Thyroid gland (tissue), 4 donors: Measurements from ENCODE around the gene CDH23. TPM values are rescaled to one million over a fixed set of nuclear protein-coding genes. Genes with fewer than 3 reads are reported as not detected.
"Not testable (repeated sequence)": the region's sequence is repeated elsewhere in the genome, so short reads cannot be mapped to it uniquely, and the experiment has no call there.

ENCODE experiments used
- DNase-seq, 2 donors: peaks; one replicate each; pipeline ENCODE4 v3.0.0-alpha.2; 2019
- H3K27ac ChIP-seq, 3 donors: fragments of 200-600 bp; sonication (generic); 1 replicate in 2 of 3; 2 replicates in 1 of 3; pipeline ENCODE4 v1.5.1; 2016 to 2019; ENCODE audit warnings: mild to moderate bottlenecking in 1 of 3, moderate library complexity in 1 of 3
- H3K27me3 ChIP-seq: fragments of 200-600 bp; sonication (generic); one replicate; pipeline ENCODE4 v1.5.1; 2019
- H3K36me3 ChIP-seq, 2 donors: fragments of 200-600 bp; sonication (generic); one replicate each; pipeline ENCODE4 v1.5.1; 2016 to 2019
- H3K4me1 ChIP-seq, 2 donors: fragments of 200-600 bp; sonication (generic); one replicate each; pipeline ENCODE4 v1.5.1; 2017 to 2019
- H3K4me3 ChIP-seq, 3 donors: fragments of 200-600 bp; sonication (generic); replicated peaks in 1 of 3; 1 replicate in 2 of 3; 2 replicates in 1 of 3; pipeline ENCODE4 v1.5.1; 2016; ENCODE audit warnings: mild to moderate bottlenecking in 1 of 3
- H3K9me3 ChIP-seq: fragments of 200-600 bp; sonication (generic); one replicate; pipeline ENCODE4 v1.5.1; 2017
- POLR2A ChIP-seq, 2 donors: fragments of 450-650 bp; IDR thresholded peaks; one replicate each; pipeline ENCODE4 v1.6.1; 2017; ENCODE audit warnings: antibody characterized with exemption in 2 of 2, mild to moderate bottlenecking in 2 of 2, moderate library complexity in 1 of 2
- WGBS, 2 donors: methylation state at CpG; one replicate each; pipeline ENCODE4 v1.1.5; 2017; 5-methylcytosine and 5-hydroxymethylcytosine counted together
- intact Hi-C: fragments of 100-400 bp; cut with DNase I; formaldehyde crosslinking; loops from one replicate; pipeline ENCODE4 v1.15.1; 2023
- total RNA-seq, 4 donors: library from RNA; depleted of rRNA; stranded (reverse); fragments of >200 nt; gene quantifications; one replicate each; pipeline ENCODE4 v1.2.3, GENCODE V29; 2016
- TF ChIP-seq, protein P1 (sequence below), 6 experiments: fragments of 200-600 bp in 3 of 6; fragments of 450-650 bp in 3 of 6; sonication (generic) in 3 of 6; IDR thresholded peaks; one replicate each; pipeline ENCODE4 v1.5.1; 2016 to 2019; ENCODE audit warnings: antibody characterized with exemption in 6 of 6, mild to moderate bottlenecking in 2 of 6, inconsistent platforms in 1 of 6, moderate library complexity in 1 of 6

The CDH23 gene
- total RNA-seq, 4 donors from 2014 or later, result 3.0 to 4.2 (median 3.9) TPM

DNA sequence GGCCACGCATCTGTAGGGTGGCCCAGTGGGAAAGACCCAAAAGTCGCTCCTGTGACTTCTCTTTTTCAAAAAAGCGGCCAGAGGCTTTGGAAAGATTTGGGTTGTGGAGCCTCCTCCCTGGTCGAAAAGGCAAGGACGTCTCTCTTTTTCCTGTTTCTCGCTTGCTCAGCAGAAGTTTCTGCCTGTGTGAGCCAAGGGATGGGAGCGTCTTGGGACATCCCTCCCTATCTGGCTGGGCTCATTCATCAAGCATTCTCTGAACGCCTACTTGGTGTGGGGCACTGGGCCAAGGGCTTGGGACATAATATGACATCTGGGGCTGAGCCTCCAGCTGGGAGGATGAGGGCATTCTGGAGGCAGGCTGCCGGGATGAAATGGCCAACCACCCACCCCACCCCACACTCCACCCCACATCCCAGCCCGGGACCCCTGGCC is 201.9 kb downstream of the CDH23 start:
- H3K27ac ChIP-seq, result peak overlapping the region; percentile 52 to 65 (median 53)
- peaks cover 0 to 4% of the 10 kb centered on the region in 2 donors for H3K4me1 ChIP-seq
- H3K27me3 ChIP-seq, result no peaks in the 10 kb centered on the region
- TF ChIP-seq, protein P1, sequence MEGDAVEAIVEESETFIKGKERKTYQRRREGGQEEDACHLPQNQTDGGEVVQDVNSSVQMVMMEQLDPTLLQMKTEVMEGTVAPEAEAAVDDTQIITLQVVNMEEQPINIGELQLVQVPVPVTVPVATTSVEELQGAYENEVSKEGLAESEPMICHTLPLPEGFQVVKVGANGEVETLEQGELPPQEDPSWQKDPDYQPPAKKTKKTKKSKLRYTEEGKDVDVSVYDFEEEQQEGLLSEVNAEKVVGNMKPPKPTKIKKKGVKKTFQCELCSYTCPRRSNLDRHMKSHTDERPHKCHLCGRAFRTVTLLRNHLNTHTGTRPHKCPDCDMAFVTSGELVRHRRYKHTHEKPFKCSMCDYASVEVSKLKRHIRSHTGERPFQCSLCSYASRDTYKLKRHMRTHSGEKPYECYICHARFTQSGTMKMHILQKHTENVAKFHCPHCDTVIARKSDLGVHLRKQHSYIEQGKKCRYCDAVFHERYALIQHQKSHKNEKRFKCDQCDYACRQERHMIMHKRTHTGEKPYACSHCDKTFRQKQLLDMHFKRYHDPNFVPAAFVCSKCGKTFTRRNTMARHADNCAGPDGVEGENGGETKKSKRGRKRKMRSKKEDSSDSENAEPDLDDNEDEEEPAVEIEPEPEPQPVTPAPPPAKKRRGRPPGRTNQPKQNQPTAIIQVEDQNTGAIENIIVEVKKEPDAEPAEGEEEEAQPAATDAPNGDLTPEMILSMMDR (IDR thresholded peaks at IDR 0.05), result no peak
- no peak for TF ChIP-seq POLR2A (IDR thresholded peaks at IDR 0.05)
- intact Hi-C loops, result no loop called here
- no peaks in the 10 kb centered on the region for H3K9me3 ChIP-seq
- peak; percentile 27 to 54 for DNase-seq
- no peaks in the 10 kb centered on the region for H3K36me3 ChIP-seq
- WGBS, 2 donors, result 62 to 72% methylated on average over 10 of the region's 10 CpGs
- no peak overlapping the region for H3K4me3 ChIP-seq

GRCh38 chr10:71599518-71599917 is 202.8 kb downstream of the CDH23 start:
- no peak for TF ChIP-seq POLR2A (IDR thresholded peaks at IDR 0.05)
- TF ChIP-seq, protein P1 (IDR thresholded peaks at IDR 0.05), result no peak
- peaks cover 0 to 4% of the 10 kb centered on the region in 2 donors for H3K4me1 ChIP-seq
- no peaks in the 10 kb centered on the region for H3K36me3 ChIP-seq
- no peak overlapping the region for H3K4me3 ChIP-seq
- 84 to 85% methylated on average over 2 of the region's 2 CpGs for WGBS, 2 donors
- intact Hi-C loops, result no loop called here
- no peak overlapping the region for H3K27ac ChIP-seq
- no peaks in the 10 kb centered on the region for H3K27me3 ChIP-seq
- DNase-seq, result no peak
- no peaks in the 10 kb centered on the region for H3K9me3 ChIP-seq

DNA sequence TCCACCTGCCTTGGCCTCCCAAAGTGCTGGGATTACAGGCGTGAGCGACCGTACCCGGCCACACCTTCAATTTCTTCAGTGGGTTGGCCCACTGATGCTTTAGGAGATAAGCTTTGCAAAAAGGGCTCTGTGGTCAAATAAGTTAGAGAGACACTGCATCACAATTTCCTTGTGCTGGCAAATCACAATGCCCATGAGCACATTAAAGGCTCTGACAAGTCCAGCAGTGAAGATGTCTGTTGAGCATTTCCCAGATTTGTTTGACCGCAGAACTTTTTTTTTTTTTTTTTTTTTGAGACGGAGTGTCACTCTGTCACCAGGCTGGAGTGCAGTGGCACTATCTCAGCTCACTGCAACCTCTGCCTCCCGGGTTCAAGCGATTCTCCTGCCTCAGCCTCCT is 203.5 kb downstream of the CDH23 start:
- 94 to 96% methylated on average over 8 of the region's 8 CpGs for WGBS, 2 donors
- H3K27me3 ChIP-seq, H3K36me3 ChIP-seq, H3K27ac ChIP-seq, H3K4me1 ChIP-seq, DNase-seq, H3K4me3 ChIP-seq, intact Hi-C loops, H3K9me3 ChIP-seq: not testable (repeated sequence)

DNA sequence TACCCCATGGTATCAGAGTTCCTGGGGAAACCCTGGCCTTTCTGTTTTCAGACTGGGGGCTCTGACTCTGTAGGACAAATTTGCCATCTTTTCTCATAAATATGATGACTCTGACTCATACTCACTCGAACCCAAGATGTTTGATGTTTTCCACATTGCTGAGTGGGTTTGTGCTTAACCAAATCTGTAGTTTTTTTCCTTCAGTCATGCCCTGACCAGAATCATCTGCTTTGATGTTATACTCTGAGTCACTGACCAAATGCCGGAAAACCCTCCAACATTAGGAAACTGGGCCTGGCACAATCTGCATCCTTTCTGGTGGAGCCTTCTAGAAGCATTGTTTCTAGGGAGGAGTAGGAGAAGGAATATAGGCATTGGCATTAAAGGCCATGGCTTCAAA is 204.1 kb downstream of the CDH23 start:
- WGBS, 2 donors, result 76 to 80% methylated on average over 2 of the region's 2 CpGs

GRCh38 chr10:71601273-71601672 is 204.6 kb downstream of the CDH23 start:
- Histone ChIP-seq H3K36me3 (no peaks in the 10 kb centered on the region), H3K4me1 (peaks cover 0 to 4% of the 10 kb centered on the region in 2 donors), H3K27me3 (no peaks in the 10 kb centered on the region), H3K4me3 (no peak overlapping the region), H3K9me3 (no peaks in the 10 kb centered on the region), H3K27ac (no peak overlapping the region)
- TF ChIP-seq, protein P1 (IDR thresholded peaks at IDR 0.05), result no peak
- no peak for TF ChIP-seq POLR2A (IDR thresholded peaks at IDR 0.05)
- intact Hi-C loops, result no loop called here
- WGBS, 2 donors, result 89 to 95% methylated on average over 5 of the region's 5 CpGs
- no peak for DNase-seq

More for the DNA sequence above, 204.1 kb downstream of the CDH23 start:
- Histone ChIP-seq H3K4me3 (no peak overlapping the region), H3K4me1 (peaks cover 0 to 4% of the 10 kb centered on the region in 2 donors), H3K9me3 (no peaks in the 10 kb centered on the region), H3K27ac (peak overlapping the region in 1 of 3 donors; percentile 30), H3K27me3 (no peaks in the 10 kb centered on the region), H3K36me3 (no peaks in the 10 kb centered on the region)
- intact Hi-C loops, result no loop called here
- no peak for TF ChIP-seq POLR2A (IDR thresholded peaks at IDR 0.05)
- TF ChIP-seq, protein P1 (IDR thresholded peaks at IDR 0.05), result no peak
- DNase-seq, result no peak

- no peak for TF ChIP-seq POLR2A (IDR thresholded peaks at IDR 0.05)
- TF ChIP-seq, protein P1 (IDR thresholded peaks at IDR 0.05), result no peak
- Histone ChIP-seq H3K36me3 (no peaks in the 10 kb centered on the region), H3K9me3 (no peaks in the 10 kb centered on the region), H3K4me3 (no peak overlapping the region), H3K27ac (no peak overlapping the region), H3K27me3 (no peaks in the 10 kb centered on the region), H3K4me1 (peaks cover 0 to 4% of the 10 kb centered on the region in 2 donors)
- no peak for DNase-seq
- intact Hi-C loops, result no loop called here
- WGBS, 2 donors, result 67 to 70% methylated on average over 7 of the region's 7 CpGs
Measured at GRCh38 chr10:71603150-71603549, 206.4 kb downstream of the CDH23 start.
